SK-N-SH (cell line): ENCODE results near the gene MACROD1.

ENCODE experiments used
- CHD2 ChIP-seq: fragments of 150-350 bp; IDR thresholded peaks from 2 replicates; pipeline ENCODE4 v1.6.1; 2018; ENCODE audit warnings: low read length; ENCODE audit not compliant: partially characterized antibody
- CTCF ChIP-seq: fragments of 200-600 bp; sonication (generic); IDR thresholded peaks from 2 replicates; pipeline ENCODE4 v1.6.1; 2017; ENCODE audit warnings: antibody characterized with exemption, mild to moderate bottlenecking, moderate library complexity
- EP300 ChIP-seq, 2 experiments: IDR thresholded peaks; 2 replicates each; pipeline versions ENCODE4 v1.4.0 to v1.6.1; 2012; ENCODE audit warnings: borderline replicate concordance in 1 of 2, low read depth in 1 of 2, low read length in 1 of 2
- FOSL2 ChIP-seq: IDR thresholded peaks from 2 replicates; pipeline ENCODE4 v1.4.0; 2012; ENCODE audit warnings: low read depth, mild to moderate bottlenecking, moderate library complexity, borderline replicate concordance
- FOXJ3 ChIP-seq: sonication (generic); formaldehyde crosslinking; IDR thresholded peaks from 2 replicates; pipeline ENCODE4 v1.5.1; 2020; ENCODE audit warnings: mild to moderate bottlenecking, missing genetic modification reagents
- GABPA ChIP-seq: IDR thresholded peaks from 2 replicates; pipeline ENCODE4 v1.4.0; 2012; ENCODE audit warnings: low read depth, mild to moderate bottlenecking
- MXI1 ChIP-seq: IDR thresholded peaks from 2 replicates; pipeline ENCODE4 v1.6.1; 2012; ENCODE audit warnings: mild to moderate bottlenecking, low read depth, low read length, improper control_type of control experiment
- RCOR1 ChIP-seq: fragments of 150-350 bp; IDR thresholded peaks from 2 replicates; pipeline ENCODE4 v1.6.1; 2017; ENCODE audit warnings: antibody characterized with exemption, low read length
- RFX5 ChIP-seq: IDR thresholded peaks from 2 replicates; pipeline ENCODE4 v1.6.1; 2012; ENCODE audit warnings: mild to moderate bottlenecking, improper control_type of control experiment, low read length
- SMC3 ChIP-seq: IDR thresholded peaks from 2 replicates; pipeline ENCODE4 v1.6.1; 2012; ENCODE audit warnings: low read depth, low read length, improper control_type of control experiment
- TAF1 ChIP-seq: IDR thresholded peaks from 2 replicates; pipeline ENCODE4 v1.6.1; 2012; ENCODE audit warnings: low read depth, mild to moderate bottlenecking, low read length, moderate library complexity, borderline replicate concordance
- TCF12 ChIP-seq: IDR thresholded peaks from 2 replicates; pipeline ENCODE4 v1.4.0; 2012
- USF2 ChIP-seq: fragments of 150-350 bp; IDR thresholded peaks from 2 replicates; pipeline ENCODE4 v1.6.1; 2017; ENCODE audit warnings: antibody characterized with exemption, low read length, low read depth, borderline replicate concordance
- ZBTB33 ChIP-seq: IDR thresholded peaks from 2 replicates; pipeline ENCODE4 v1.4.0; 2012; ENCODE audit warnings: low read depth, borderline replicate concordance

GRCh38 chr11:63969461-63969860 lies 196.5 kb downstream of the MACROD1 start:
- TF ChIP-seq GABPA, result no peak
- TF ChIP-seq CTCF, result no peak
- TF ChIP-seq RCOR1, result no peak
- TF ChIP-seq TCF12, result no peak
- TF ChIP-seq CHD2, result no peak
- TF ChIP-seq FOSL2, result no peak
- TF ChIP-seq FOXJ3 (CRISPR knock-in tag), result no peak
- TF ChIP-seq SMC3, result no peak
- TF ChIP-seq USF2, result no peak
- TF ChIP-seq EP300 (IDR thresholded peaks at IDR 0.05; ENCODE audit: borderline replicate concordance in 1 of 2, low read depth in 1 of 2, low read length in 1 of 2), result no peak
- no peak for TF ChIP-seq RFX5
- TF ChIP-seq ZBTB33, result no peak
- no peak for TF ChIP-seq MXI1
- TF ChIP-seq TAF1, result no peak
